Chondrocyte (in vitro differentiated cells): Measurements from ENCODE around the gene SYPL1. TPM values are rescaled to one million over a fixed set of nuclear protein-coding genes. Genes with fewer than 3 reads are reported as not detected.

ENCODE experiments used
- DNase-seq: peaks from one replicate; pipeline ENCODE4 v3.0.0; 2021; ENCODE audit warnings: mixed read lengths, low spot score
- H3K27ac Mint-ChIP-seq: one replicate; pipeline ENCODE4 v1.8.0; 2021; ENCODE audit warnings: mild to moderate bottlenecking, moderate library complexity, mixed read lengths; ENCODE audit not compliant: unreplicated experiment
- H3K27me3 Mint-ChIP-seq: 2 replicates; pipeline ENCODE4 v1.8.0; 2021; ENCODE audit warnings: low read depth, mixed read lengths
- H3K36me3 Mint-ChIP-seq: 2 replicates; pipeline ENCODE4 v1.8.0; 2021; ENCODE audit warnings: low read depth, mixed read lengths
- H3K4me1 Mint-ChIP-seq: 2 replicates; pipeline ENCODE4 v1.8.0; 2021; ENCODE audit warnings: low read depth, mild to moderate bottlenecking, mixed read lengths
- H3K4me3 Mint-ChIP-seq: one replicate; pipeline ENCODE4 v1.8.0; 2021; ENCODE audit warnings: mild to moderate bottlenecking, moderate library complexity, mixed read lengths; ENCODE audit not compliant: unreplicated experiment
- H3K9me3 Mint-ChIP-seq: 2 replicates; pipeline ENCODE4 v1.8.0; 2021; ENCODE audit warnings: low read depth, mixed read lengths
- CTCF ChIP-seq: fragments of 200-600 bp; sonication (generic); IDR thresholded peaks from 2 replicates; pipeline ENCODE4 v1.5.0; 2021; ENCODE audit warnings: antibody characterized with exemption, mild to moderate bottlenecking, moderate library complexity
- total RNA-seq: library from RNA; stranded (reverse); gene quantifications from 3 replicates; pipeline ENCODE4 v1.2.1, GENCODE V29; 2021

The SYPL1 gene
- total RNA-seq, 1 donor from 2014 or later = 71.8 TPM

GRCh38 chr7:106104721-106105260, 7.3 kb downstream of the SYPL1 start:
- TF ChIP-seq CTCF = no peak
- no peak for DNase-seq
- Mint-ChIP-seq H3K4me1 (peaks cover 47% of the 10 kb centered on the region), H3K36me3 (peaks cover 2% of the 10 kb centered on the region), H3K9me3 (peaks cover 2% of the 10 kb centered on the region), H3K27ac (peak overlapping the region; percentile 39), H3K27me3 (no peaks in the 10 kb centered on the region), H3K4me3 (no peak overlapping the region)

GRCh38 chr7:106102387-106102966, 9.6 kb downstream of the SYPL1 start:
- H3K36me3 Mint-ChIP-seq = peaks cover 2% of the 10 kb centered on the region
- H3K4me3 Mint-ChIP-seq = no peak overlapping the region
- H3K9me3 Mint-ChIP-seq = peaks cover 2% of the 10 kb centered on the region
- no peak overlapping the region for H3K27ac Mint-ChIP-seq
- no peaks in the 10 kb centered on the region for H3K27me3 Mint-ChIP-seq
- no peak for TF ChIP-seq CTCF
- no peak for DNase-seq
- H3K4me1 Mint-ChIP-seq = peaks cover 36% of the 10 kb centered on the region

- Mint-ChIP-seq H3K9me3 (peaks cover 2% of the 10 kb centered on the region), H3K4me3 (no peak overlapping the region), H3K27ac (no peak overlapping the region), H3K36me3 (peaks cover 3% of the 10 kb centered on the region), H3K27me3 (no peaks in the 10 kb centered on the region), H3K4me1 (peaks cover 36% of the 10 kb centered on the region)
- TF ChIP-seq CTCF = no peak
- no peak for DNase-seq
These were observed 10.4 kb downstream of the SYPL1 start for GRCh38 chr7:106101726-106102125.

- Mint-ChIP-seq H3K9me3 (peaks cover 2% of the 10 kb centered on the region), H3K4me1 (peaks cover 36% of the 10 kb centered on the region), H3K4me3 (no peak overlapping the region), H3K36me3 (peaks cover 3% of the 10 kb centered on the region), H3K27ac (no peak overlapping the region), H3K27me3 (no peaks in the 10 kb centered on the region)
- no peak for DNase-seq
- no peak for TF ChIP-seq CTCF
These were observed 11.1 kb downstream of the SYPL1 start for GRCh38 chr7:106100863-106101629.

GRCh38 chr7:106099539-106099938, 12.6 kb downstream of the SYPL1 start:
- no peak overlapping the region for H3K27ac Mint-ChIP-seq
- H3K4me3 Mint-ChIP-seq = no peak overlapping the region
- H3K27me3 Mint-ChIP-seq = no peaks in the 10 kb centered on the region
- TF ChIP-seq CTCF = no peak
- H3K4me1 Mint-ChIP-seq = peaks cover 26% of the 10 kb centered on the region
- no peak for DNase-seq
- peaks cover 3% of the 10 kb centered on the region for H3K36me3 Mint-ChIP-seq
- peaks cover 2% of the 10 kb centered on the region for H3K9me3 Mint-ChIP-seq
